ENCODE measurements around the gene CDC42BPB. TPM values are rescaled to one million over a fixed set of nuclear protein-coding genes. Genes with fewer than 3 reads are reported as not detected.
"Not testable (repeated sequence)": the region's sequence is repeated elsewhere in the genome, so short reads cannot be mapped to it uniquely, and the experiment has no call there.

CDC42BPB gene
- total RNA-seq, 2 experiments from 2014 or later: 0.81 to 1.1 TPM

GRCh38 chr14:102900631-102901571 is 156.4 kb downstream of the CDC42BPB start:
- Mint-ChIP-seq H3K27me3 (no peaks in the 10 kb centered on the region), H3K4me3 (no peak overlapping the region), H3K36me3 (ENCODE audit: low read depth) (peaks cover 27% of the 10 kb centered on the region), H3K9me3 (no peaks in the 10 kb centered on the region), H3K27ac (peak overlapping the region; percentile 76), H3K4me1 (peaks cover 27% of the 10 kb centered on the region)
- DNase-seq: peak; percentile 47
- ChIA-PET CTCF (no interaction called here), POLR2A (no interaction called here)

GRCh38 chr14:102899516-102899900 is 157.8 kb downstream of the CDC42BPB start:
- peaks cover 27% of the 10 kb centered on the region for H3K4me1 Mint-ChIP-seq
- ChIA-PET CTCF (no interaction called here), POLR2A (no interaction called here)
- no peak for DNase-seq
- H3K27ac Mint-ChIP-seq: no peak overlapping the region
- no peaks in the 10 kb centered on the region for H3K9me3 Mint-ChIP-seq
- H3K4me3 Mint-ChIP-seq: no peak overlapping the region
- H3K36me3 Mint-ChIP-seq (ENCODE audit: low read depth): peaks cover 34% of the 10 kb centered on the region
- H3K27me3 Mint-ChIP-seq: no peaks in the 10 kb centered on the region

- Mint-ChIP-seq H3K4me1 (peaks cover 27% of the 10 kb centered on the region), H3K9me3 (no peaks in the 10 kb centered on the region), H3K27ac (no peak overlapping the region), H3K36me3 (ENCODE audit: low read depth) (peaks cover 34% of the 10 kb centered on the region), H3K4me3 (no peak overlapping the region), H3K27me3 (no peaks in the 10 kb centered on the region)
- DNase-seq: no peak
- ChIA-PET POLR2A (no interaction called here), CTCF (no interaction called here)
Observed at GRCh38 chr14:102898776-102899515, 158.4 kb downstream of the CDC42BPB start.

GRCh38 chr14:102898298-102898697 is 159.1 kb downstream of the CDC42BPB start:
- Mint-ChIP-seq H3K27me3 (no peaks in the 10 kb centered on the region), H3K4me1 (peaks cover 27% of the 10 kb centered on the region), H3K9me3 (no peaks in the 10 kb centered on the region), H3K27ac (no peak overlapping the region), H3K36me3 (ENCODE audit: low read depth) (peaks cover 32% of the 10 kb centered on the region), H3K4me3 (no peak overlapping the region)
- no peak for DNase-seq
- ChIA-PET POLR2A (no interaction called here), CTCF (no interaction called here)

- Mint-ChIP-seq H3K4me1 (peaks cover 27% of the 10 kb centered on the region), H3K36me3 (ENCODE audit: low read depth) (peaks cover 29% of the 10 kb centered on the region), H3K9me3 (no peaks in the 10 kb centered on the region), H3K4me3 (no peak overlapping the region), H3K27ac (no peak overlapping the region), H3K27me3 (no peaks in the 10 kb centered on the region)
- no peak for DNase-seq
- ChIA-PET POLR2A (interaction anchor here (0.7 kb wide), 1 partner anchor 203 kb away, joined by 4 read pairs; no protein-coding TSS in a partner anchor), CTCF (interaction anchor here (0.6 to 1.2 kb wide), 2 partner anchors 100 to 675 kb away, joined by 3 read pairs; no protein-coding TSS in a partner anchor)
Observed at GRCh38 chr14:102897299-102898027, 159.9 kb downstream of the CDC42BPB start.

GRCh38 chr14:102896735-102897134 is 160.6 kb downstream of the CDC42BPB start:
- DNase-seq, H3K9me3 Mint-ChIP-seq, H3K27ac Mint-ChIP-seq, POLR2A ChIA-PET, H3K4me3 Mint-ChIP-seq, H3K27me3 Mint-ChIP-seq: not testable (repeated sequence)
- CTCF ChIA-PET: interaction anchor here (0.6 to 1.2 kb wide), 3 partner anchors 9 to 676 kb away, joined by 3 read pairs; no protein-coding TSS in a partner anchor
- Mint-ChIP-seq H3K36me3 (ENCODE audit: low read depth) (peaks cover 32% of the 10 kb centered on the region), H3K4me1 (peaks cover 27% of the 10 kb centered on the region)

- no peak overlapping the region for H3K27ac Mint-ChIP-seq
- no peaks in the 10 kb centered on the region for H3K9me3 Mint-ChIP-seq
- H3K27me3 Mint-ChIP-seq: no peaks in the 10 kb centered on the region
- no peak for DNase-seq
- H3K4me1 Mint-ChIP-seq: peaks cover 6% of the 10 kb centered on the region
- H3K36me3 Mint-ChIP-seq (ENCODE audit: low read depth): peaks cover 30% of the 10 kb centered on the region
- POLR2A ChIA-PET: interaction anchor here (0.7 kb wide), 1 partner anchor 15 kb away, joined by 3 read pairs; no protein-coding TSS in a partner anchor
- CTCF ChIA-PET: interaction anchor here (0.7 kb wide), 1 partner anchor 176 kb away, joined by 3 read pairs; no protein-coding TSS in a partner anchor
- H3K4me3 Mint-ChIP-seq: no peak overlapping the region
Observed at GRCh38 chr14:102893452-102893851, 163.9 kb downstream of the CDC42BPB start.

GRCh38 chr14:102892651-102893050 is 164.7 kb downstream of the CDC42BPB start:
- POLR2A ChIA-PET: interaction anchor here (0.7 kb wide), 1 partner anchor 14 kb away, joined by 3 read pairs; no protein-coding TSS in a partner anchor
- no peak overlapping the region for H3K27ac Mint-ChIP-seq
- no peak overlapping the region for H3K4me3 Mint-ChIP-seq
- CTCF ChIA-PET: interaction anchor here (0.7 to 1.2 kb wide), 2 partner anchors 10 to 176 kb away, joined by 3 to 4 read pairs; no protein-coding TSS in a partner anchor
- H3K27me3 Mint-ChIP-seq: no peaks in the 10 kb centered on the region
- peaks cover 30% of the 10 kb centered on the region for H3K36me3 Mint-ChIP-seq (ENCODE audit: low read depth)
- DNase-seq: no peak
- peaks cover 1% of the 10 kb centered on the region for H3K4me1 Mint-ChIP-seq
- H3K9me3 Mint-ChIP-seq: no peaks in the 10 kb centered on the region

GRCh38 chr14:102891556-102891955 is 165.8 kb downstream of the CDC42BPB start:
- Mint-ChIP-seq H3K4me1 (no peaks in the 10 kb centered on the region), H3K36me3 (ENCODE audit: low read depth) (peaks cover 31% of the 10 kb centered on the region), H3K27ac (no peak overlapping the region), H3K9me3 (no peaks in the 10 kb centered on the region), H3K4me3 (no peak overlapping the region), H3K27me3 (no peaks in the 10 kb centered on the region)
- POLR2A ChIA-PET: no interaction called here
- CTCF ChIA-PET: interaction anchor here (0.6 kb wide), 1 partner anchor 26 kb away, joined by 3 read pairs; no protein-coding TSS in a partner anchor
- no peak for DNase-seq

- H3K4me3 Mint-ChIP-seq: no peak overlapping the region
- no peaks in the 10 kb centered on the region for H3K4me1 Mint-ChIP-seq
- H3K27me3 Mint-ChIP-seq: no peaks in the 10 kb centered on the region
- no peak for DNase-seq
- POLR2A ChIA-PET: no interaction called here
- H3K27ac Mint-ChIP-seq: no peak overlapping the region
- no peaks in the 10 kb centered on the region for H3K9me3 Mint-ChIP-seq
- CTCF ChIA-PET: interaction anchor here (0.6 kb wide), 1 partner anchor 27 kb away, joined by 3 read pairs; no protein-coding TSS in a partner anchor
- H3K36me3 Mint-ChIP-seq (ENCODE audit: low read depth): peaks cover 34% of the 10 kb centered on the region
Observed at GRCh38 chr14:102891111-102891510, 166.2 kb downstream of the CDC42BPB start.

- no peak overlapping the region for H3K4me3 Mint-ChIP-seq
- ChIA-PET CTCF (interaction anchor here (1.2 kb wide), 1 partner anchor 10 kb away, joined by 3 read pairs; no protein-coding TSS in a partner anchor), POLR2A (no interaction called here)
- no peak overlapping the region for H3K27ac Mint-ChIP-seq
- H3K36me3 Mint-ChIP-seq (ENCODE audit: low read depth): peaks cover 28% of the 10 kb centered on the region
- no peak for DNase-seq
- H3K9me3 Mint-ChIP-seq: no peaks in the 10 kb centered on the region
- no peaks in the 10 kb centered on the region for H3K27me3 Mint-ChIP-seq
- no peaks in the 10 kb centered on the region for H3K4me1 Mint-ChIP-seq
Observed at GRCh38 chr14:102889615-102890014, 167.7 kb downstream of the CDC42BPB start.

- no peaks in the 10 kb centered on the region for H3K9me3 Mint-ChIP-seq
- POLR2A ChIA-PET: no interaction called here
- H3K4me3 Mint-ChIP-seq: no peak overlapping the region
- DNase-seq: no peak
- CTCF ChIA-PET: interaction anchor here (1.2 to 1.4 kb wide), 2 partner anchors 7 to 10 kb away, joined by 3 read pairs; no protein-coding TSS in a partner anchor
- H3K27me3 Mint-ChIP-seq: no peaks in the 10 kb centered on the region
- H3K4me1 Mint-ChIP-seq: peaks cover 3% of the 10 kb centered on the region
- no peak overlapping the region for H3K27ac Mint-ChIP-seq
- H3K36me3 Mint-ChIP-seq (ENCODE audit: low read depth): peaks cover 28% of the 10 kb centered on the region
Observed at GRCh38 chr14:102888748-102889147, 168.6 kb downstream of the CDC42BPB start.
